GM12892 (cell line): ENCODE results near the gene SSBP3.

Experiments
- POLR2A ChIP-seq: IDR thresholded peaks from 2 replicates; pipeline ENCODE4 v1.6.1; 2011; ENCODE audit warnings: low read depth, low read length, control low read depth
- POLR2AphosphoS5 ChIP-seq: IDR thresholded peaks from 2 replicates; pipeline ENCODE4 v1.6.1; 2011; ENCODE audit warnings: low read depth, low read length, control low read depth
- TAF1 ChIP-seq: IDR thresholded peaks from 2 replicates; pipeline ENCODE4 v1.6.1; 2011; ENCODE audit warnings: low read depth, mild to moderate bottlenecking, control low read depth, low read length, borderline replicate concordance

GRCh38 chr1:54331843-54332463 lies 74.2 kb downstream of the SSBP3 start:
- TF ChIP-seq POLR2A = no peak
- no peak for TF ChIP-seq TAF1
- TF ChIP-seq POLR2AphosphoS5 = no peak
